Right lobe of liver (tissue), 4 donors: ENCODE measurements around the gene GRIA3.

Experiments
- CTCF ChIP-seq, 4 donors: fragments of 200-600 bp in 3 of 4; fragments of 450-650 bp in 1 of 4; IDR thresholded peaks; one replicate each; pipeline versions ENCODE4 v1.5.1 to v1.8.0; 2016 to 2022; ENCODE audit warnings: antibody characterized with exemption in 4 of 4, mild to moderate bottlenecking in 2 of 4
- POLR2A ChIP-seq: fragments of 450-650 bp; IDR thresholded peaks from one replicate; pipeline ENCODE4 v1.6.1; 2017; ENCODE audit warnings: antibody characterized with exemption, mild to moderate bottlenecking
- donor health status: DM: no; HTN: no; CAD: no.
- donor health status: DM: no; HTN: no; CAD: no.
- donor health status: DM: no; HTN: yes; CAD: no.

DNA sequence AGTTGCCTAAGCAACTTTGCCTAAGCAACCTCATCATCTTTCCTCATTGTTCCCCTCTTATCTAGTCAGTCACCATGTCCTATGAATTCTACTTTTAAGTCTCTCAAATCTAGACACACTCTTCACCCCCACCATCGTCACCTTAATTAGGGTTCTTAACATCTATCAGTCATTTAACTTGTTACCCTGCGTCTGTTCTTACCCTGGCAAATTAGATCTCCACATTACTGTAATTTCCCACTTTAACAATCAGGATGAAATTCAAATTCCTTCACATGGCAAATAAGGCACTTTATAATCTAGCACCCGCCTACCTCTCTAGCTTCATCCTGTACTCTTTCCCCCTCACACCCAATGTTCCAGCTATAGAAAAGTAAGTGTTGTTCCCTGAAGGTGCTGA is 221.2 kb downstream of the GRIA3 start:
- no peak for TF ChIP-seq CTCF (IDR thresholded peaks at IDR 0.05)
- TF ChIP-seq POLR2A: no peak
